Skin epidermis (tissue), 12 donors: ENCODE data around the gene PCBP3.
"Not testable (repeated sequence)": the region's sequence is repeated elsewhere in the genome, so short reads cannot be mapped to it uniquely, and the experiment has no call there.

ENCODE experiments used
- H3K27ac ChIP-seq, 21 experiments: fragments of 200-600 bp; sonication (generic) in 11 of 21; one replicate each; pipeline ENCODE4 v1.5.0; 2020; ENCODE audit warnings: mild to moderate bottlenecking in 3 of 21, inconsistent platforms in 2 of 21, moderate library complexity in 2 of 21
- H3K4me3 ChIP-seq, 7 experiments: fragments of 200-600 bp; sonication (generic) in 2 of 7; one replicate each; pipeline ENCODE4 v1.5.0; 2020; ENCODE audit warnings: inconsistent platforms in 2 of 7, mild to moderate bottlenecking in 2 of 7, moderate library complexity in 1 of 7

The PCBP3 gene

GRCh38 chr21:45794027-45794426 lies 150.5 kb downstream of the PCBP3 start:
- Histone ChIP-seq H3K4me3 (no peak overlapping the region), H3K27ac (no peak overlapping the region)

- Histone ChIP-seq H3K27ac (no peak overlapping the region), H3K4me3 (no peak overlapping the region)
Observed at GRCh38 chr21:45796003-45796402, 152.5 kb downstream of the PCBP3 start.

GRCh38 chr21:45797338-45797737 lies 153.8 kb downstream of the PCBP3 start:
- H3K27ac ChIP-seq: no peak overlapping the region
- no peak overlapping the region for H3K4me3 ChIP-seq

- Histone ChIP-seq H3K27ac (no peak overlapping the region), H3K4me3 (no peak overlapping the region)
Observed at GRCh38 chr21:45799765-45800338, 156.3 kb downstream of the PCBP3 start.

GRCh38 chr21:45800339-45801080 lies 157.0 kb downstream of the PCBP3 start:
- Histone ChIP-seq H3K4me3 (no peak overlapping the region), H3K27ac (no peak overlapping the region)

- H3K4me3 ChIP-seq: no peak overlapping the region
- no peak overlapping the region for H3K27ac ChIP-seq
Observed at GRCh38 chr21:45801129-45801964, 157.8 kb downstream of the PCBP3 start.

- Histone ChIP-seq H3K4me3 (no peak overlapping the region), H3K27ac (no peak overlapping the region)
Observed at GRCh38 chr21:45801989-45802388, 158.5 kb downstream of the PCBP3 start.

- Histone ChIP-seq H3K27ac (no peak overlapping the region), H3K4me3 (no peak overlapping the region)
Observed at GRCh38 chr21:45802425-45802824, 158.9 kb downstream of the PCBP3 start.

GRCh38 chr21:45802956-45803617 lies 159.6 kb downstream of the PCBP3 start:
- Histone ChIP-seq H3K4me3 (no peak overlapping the region), H3K27ac (no peak overlapping the region)

GRCh38 chr21:45803618-45804340 lies 160.3 kb downstream of the PCBP3 start:
- no peak overlapping the region for H3K4me3 ChIP-seq

GRCh38 chr21:45804809-45805313 lies 161.3 kb downstream of the PCBP3 start:
- Histone ChIP-seq H3K27ac (no peak overlapping the region), H3K4me3 (no peak overlapping the region)

More at GRCh38 chr21:45803618-45804340, 160.3 kb downstream of the PCBP3 start:
- H3K27ac ChIP-seq: no peak overlapping the region

GRCh38 chr21:45805321-45805720 lies 161.8 kb downstream of the PCBP3 start:
- Histone ChIP-seq H3K27ac (no peak overlapping the region), H3K4me3 (no peak overlapping the region)

GRCh38 chr21:45806042-45806441 lies 162.5 kb downstream of the PCBP3 start:
- no peak overlapping the region for H3K27ac ChIP-seq
- H3K4me3 ChIP-seq: no peak overlapping the region

GRCh38 chr21:45808663-45809062 lies 165.1 kb downstream of the PCBP3 start:
- H3K4me3 ChIP-seq, H3K27ac ChIP-seq: not testable (repeated sequence)

GRCh38 chr21:45809421-45809820 lies 165.9 kb downstream of the PCBP3 start:
- no peak overlapping the region for H3K4me3 ChIP-seq
- H3K27ac ChIP-seq: no peak overlapping the region

GRCh38 chr21:45811136-45811535 lies 167.6 kb downstream of the PCBP3 start:
- no peak overlapping the region for H3K4me3 ChIP-seq
- no peak overlapping the region for H3K27ac ChIP-seq

GRCh38 chr21:45814210-45814940 lies 170.8 kb downstream of the PCBP3 start:
- not testable (repeated sequence) for H3K27ac ChIP-seq, H3K4me3 ChIP-seq

GRCh38 chr21:45815781-45816180 lies 172.3 kb downstream of the PCBP3 start:
- not testable (repeated sequence) for H3K4me3 ChIP-seq, H3K27ac ChIP-seq

- Histone ChIP-seq H3K4me3 (no peak overlapping the region), H3K27ac (no peak overlapping the region)
Observed at GRCh38 chr21:45816794-45817193, 173.3 kb downstream of the PCBP3 start.
